Left lobe of liver (tissue), 2 donors: ENCODE data around the gene TCF4. TPM values are rescaled to one million over a fixed set of nuclear protein-coding genes. Genes with fewer than 3 reads are reported as not detected.
A peak's percentile ranks its signal among the peaks of the same experiment; 100 is the strongest.

Source experiments
- ATAC-seq: fragments of 200-7000 bp; cut with Tn5 transposase; one replicate; pipeline ENCODE4 v1.9.1; 2020; ENCODE audit warnings: mild to moderate bottlenecking, moderate library complexity
- DNase-seq: peaks from one replicate; pipeline ENCODE4 v3.0.0-alpha.2; 2020; ENCODE audit warnings: low spot score
- total RNA-seq: library from RNA; stranded (reverse); gene quantifications from one replicate; pipeline ENCODE4 v1.2.1, GENCODE V29; 2021
- donor health status: DM: no; HTN: no; CAD: no; lungs with moderate emphysema.
- donor health status: DM: no; HTN: yes; CAD: no.

The TCF4 gene
- total RNA-seq, 1 donor from 2014 or later: 8.7 TPM

DNA sequence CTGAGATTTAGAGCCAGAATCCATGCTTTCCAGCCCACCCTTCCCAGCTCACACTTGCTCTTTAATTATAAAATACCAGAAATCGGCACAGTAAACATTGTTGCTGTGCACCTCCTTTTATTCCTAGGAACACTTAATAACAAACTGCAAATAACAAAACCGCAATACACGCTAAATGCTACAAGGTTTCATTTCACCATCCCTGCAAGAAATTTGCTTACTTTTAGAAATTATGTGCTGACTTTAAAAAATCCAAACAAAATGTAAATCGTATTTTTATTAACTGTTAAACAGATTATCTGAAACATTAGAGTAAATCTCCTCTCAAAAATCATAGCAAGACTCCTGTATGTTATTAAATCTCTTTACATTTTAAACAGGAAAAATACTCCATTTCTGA lies 79.3 kb downstream of the TCF4 start:
- ATAC-seq (no peak), DNase-seq (no peak)

DNA sequence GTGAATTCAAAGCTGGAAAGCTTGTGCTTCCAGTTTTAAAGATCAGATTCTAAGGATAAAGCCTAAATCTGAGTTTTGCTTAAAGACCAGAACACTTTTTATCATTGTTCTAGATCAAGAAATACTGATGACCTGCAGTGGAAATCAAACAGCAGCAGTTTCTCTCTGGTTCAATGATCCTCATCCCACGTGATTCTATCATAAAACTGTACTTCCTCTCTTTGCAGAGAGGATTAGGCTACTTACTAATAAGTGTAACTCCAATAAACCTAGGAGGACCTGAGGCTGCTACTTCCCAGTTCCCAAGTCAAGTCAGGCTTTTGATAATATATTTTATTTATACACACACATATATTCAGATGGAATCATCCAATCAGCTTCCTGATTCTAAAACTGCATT lies 81.9 kb downstream of the TCF4 start:
- ATAC-seq (no peak), DNase-seq (no peak)

DNA sequence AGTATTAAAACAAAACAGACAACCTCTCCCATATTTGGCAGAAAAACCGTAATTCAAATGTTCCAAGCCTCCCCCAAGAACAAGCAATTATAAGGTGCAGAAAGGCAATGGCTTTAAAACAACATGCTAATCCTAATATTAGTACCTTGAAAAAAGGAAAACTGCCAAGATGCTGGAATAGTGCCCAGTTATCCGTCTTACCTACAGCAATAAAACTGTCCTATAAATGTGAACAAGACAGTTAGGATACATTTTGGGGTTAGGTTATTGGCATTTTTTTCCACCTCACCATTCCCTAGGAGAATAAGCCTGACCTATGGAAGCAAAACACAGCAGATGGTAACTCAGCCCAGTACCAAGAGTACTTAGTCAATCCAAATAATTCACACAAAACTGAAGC lies 83.2 kb downstream of the TCF4 start:
- no peak for ATAC-seq
- no peak for DNase-seq

DNA sequence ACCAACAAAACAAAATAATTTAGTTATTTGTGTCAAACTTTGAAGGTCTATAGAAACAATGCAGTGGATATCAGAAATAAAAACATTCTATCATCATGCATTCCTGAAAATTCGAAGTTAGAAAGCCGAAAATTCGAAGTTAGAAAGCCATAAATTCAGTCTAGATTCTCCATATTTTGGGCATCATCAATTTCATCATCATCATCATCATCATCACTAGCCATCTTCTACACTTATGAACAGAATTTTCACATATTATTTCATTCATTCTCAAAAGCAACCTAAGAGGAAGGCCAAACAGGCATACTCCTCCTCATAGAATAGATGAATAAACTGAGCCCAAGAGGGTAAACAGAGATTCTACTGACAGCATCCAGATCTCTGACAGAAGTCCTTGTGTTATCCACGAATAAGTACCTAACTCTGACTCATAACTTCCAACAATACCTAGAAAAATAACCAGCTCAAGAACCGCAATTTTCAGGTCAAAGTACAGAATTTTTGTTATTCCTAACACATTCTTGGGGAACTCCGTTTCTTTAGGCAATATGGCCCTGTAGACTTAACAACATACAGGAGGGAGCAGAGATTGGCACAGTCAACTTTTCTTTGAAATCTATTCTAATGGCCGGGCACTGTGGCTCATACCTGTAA lies 84.7 kb downstream of the TCF4 start:
- no peak for DNase-seq

DNA sequence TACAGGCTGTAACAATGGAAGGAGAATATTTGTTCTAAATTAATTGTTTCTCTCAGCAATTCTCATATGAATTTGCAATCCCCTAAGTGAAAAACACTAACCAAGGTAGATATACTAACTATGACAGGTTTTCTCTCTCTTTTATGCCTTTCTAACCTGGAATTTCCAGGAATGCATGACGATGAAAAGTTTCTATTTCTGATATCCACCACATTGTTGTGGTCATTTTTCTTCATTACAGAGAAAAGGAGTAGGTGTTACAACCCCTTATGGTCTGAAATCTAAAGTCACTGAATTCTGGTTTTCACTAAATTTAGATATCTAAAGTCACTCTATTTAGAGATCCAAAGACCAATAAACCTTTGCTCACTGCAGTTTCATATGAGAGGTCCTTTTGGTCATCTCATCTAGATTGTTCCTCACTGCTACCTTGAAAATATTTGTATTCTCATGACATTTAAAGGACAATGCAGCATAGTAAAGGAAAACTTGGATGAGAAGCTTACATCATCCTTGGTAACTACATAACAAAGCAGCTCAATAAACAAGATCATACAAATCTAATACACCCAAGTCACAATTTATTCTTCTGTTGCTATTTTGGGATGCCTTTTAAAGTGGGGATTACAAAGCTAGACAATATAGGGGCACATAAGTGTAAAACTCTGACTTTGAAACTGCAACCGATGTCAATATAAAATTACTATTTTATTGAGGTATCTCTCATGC lies 85.8 kb downstream of the TCF4 start:
- DNase-seq: no peak
- no peak for ATAC-seq

More for the DNA sequence above, 84.7 kb downstream of the TCF4 start:
- no peak for ATAC-seq

DNA sequence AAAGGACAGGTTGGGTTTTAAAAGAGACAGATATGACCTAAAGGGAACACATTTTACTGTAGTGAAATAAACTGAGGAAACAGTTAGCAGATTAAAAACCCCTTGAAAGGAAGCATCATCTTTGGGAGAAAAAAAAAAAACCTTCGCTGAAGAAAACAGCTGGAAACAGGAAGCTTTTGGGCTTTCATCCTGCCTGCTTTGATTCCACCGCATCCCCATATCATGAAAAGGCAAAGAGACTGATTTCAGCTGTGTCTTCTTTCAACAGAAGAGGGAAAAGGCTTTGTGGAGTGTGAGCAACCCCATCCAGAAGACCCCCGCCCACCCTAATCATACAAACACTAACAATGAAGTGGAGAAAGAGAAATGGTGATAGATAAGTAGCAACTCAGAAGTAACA lies 86.4 kb downstream of the TCF4 start:
- DNase-seq (no peak), ATAC-seq (no peak)

DNA sequence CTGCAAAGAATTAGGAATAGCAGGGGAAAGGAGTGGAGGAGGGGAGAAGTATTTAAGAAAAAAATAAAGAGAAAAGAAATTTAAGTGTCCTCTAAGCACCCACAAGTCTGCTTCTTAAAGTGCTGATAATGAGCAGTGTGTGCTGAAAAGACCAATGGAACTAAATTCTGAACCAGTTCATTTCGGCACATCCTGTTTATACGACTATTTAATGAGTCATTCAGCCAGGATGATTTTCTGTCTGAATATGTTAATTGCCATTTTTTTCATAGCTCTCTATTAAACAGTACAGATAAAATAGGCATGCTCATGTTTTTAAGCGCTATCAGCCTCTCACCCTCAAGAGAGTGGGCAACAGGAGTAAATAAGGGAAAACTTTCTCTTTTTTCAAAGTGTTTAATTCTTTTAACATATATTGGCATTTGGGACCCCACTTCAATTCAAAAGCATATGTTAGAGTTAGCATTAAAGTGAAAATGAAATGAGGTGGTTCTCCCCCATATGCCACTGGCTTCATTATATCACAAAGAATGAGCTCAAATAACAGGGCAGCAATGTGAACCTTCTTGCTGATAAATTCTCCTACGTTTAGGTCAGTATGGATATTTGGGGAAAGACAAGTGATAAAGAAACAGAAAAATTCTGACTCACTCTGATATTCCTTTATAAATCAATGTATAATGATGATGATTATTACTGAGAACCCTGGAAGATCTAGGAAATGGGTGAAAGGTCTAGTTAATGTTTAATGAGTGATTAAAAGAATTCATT lies 87.5 kb downstream of the TCF4 start:
- DNase-seq (no peak), ATAC-seq (peak; percentile 36)

DNA sequence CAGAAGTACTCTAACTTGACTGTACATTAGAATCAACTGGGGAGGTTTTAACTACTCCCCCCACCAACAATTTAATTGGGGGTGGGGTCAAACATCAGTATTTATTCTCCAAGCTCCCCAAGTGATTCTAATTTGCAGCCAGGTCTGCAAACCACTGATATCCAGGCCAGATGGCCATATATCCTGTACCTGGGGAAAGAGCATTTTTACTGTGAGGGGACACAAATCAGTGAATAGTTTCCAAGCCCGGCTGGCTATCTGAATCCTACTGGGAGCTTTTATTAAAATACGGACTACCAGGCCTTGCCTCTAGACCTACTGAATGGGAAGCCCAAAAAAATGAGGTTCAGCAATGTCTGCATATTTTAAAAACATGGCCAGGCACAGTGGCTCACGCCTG lies 88.5 kb downstream of the TCF4 start:
- no peak for DNase-seq
- ATAC-seq: no peak

DNA sequence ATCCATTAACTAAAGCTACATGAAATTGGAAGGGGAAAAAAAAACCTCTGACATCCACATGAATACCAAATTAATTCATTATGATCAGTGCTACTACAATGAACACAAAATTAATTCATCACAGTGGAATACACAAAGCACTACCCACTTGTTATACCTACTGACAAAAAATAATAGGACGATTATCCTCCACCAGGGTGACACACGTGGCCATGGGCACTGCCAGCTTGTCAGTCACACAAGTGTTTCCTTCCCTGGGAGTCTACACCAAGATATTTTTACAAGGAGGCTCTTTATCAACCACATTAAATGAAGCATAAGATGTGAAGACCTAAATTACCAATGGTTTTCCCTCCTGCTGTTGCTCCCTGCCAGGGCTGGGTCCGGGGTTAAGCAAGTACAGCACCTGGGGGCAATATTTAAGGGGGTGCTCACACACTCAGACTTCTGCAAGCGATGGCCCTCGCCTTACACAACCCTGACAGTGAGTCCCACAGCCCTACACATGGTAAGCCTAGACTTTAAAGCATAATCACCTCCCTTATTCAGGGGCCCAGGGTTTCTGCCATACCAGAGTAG lies 90.1 kb downstream of the TCF4 start:
- DNase-seq (no peak), ATAC-seq (no peak)

DNA sequence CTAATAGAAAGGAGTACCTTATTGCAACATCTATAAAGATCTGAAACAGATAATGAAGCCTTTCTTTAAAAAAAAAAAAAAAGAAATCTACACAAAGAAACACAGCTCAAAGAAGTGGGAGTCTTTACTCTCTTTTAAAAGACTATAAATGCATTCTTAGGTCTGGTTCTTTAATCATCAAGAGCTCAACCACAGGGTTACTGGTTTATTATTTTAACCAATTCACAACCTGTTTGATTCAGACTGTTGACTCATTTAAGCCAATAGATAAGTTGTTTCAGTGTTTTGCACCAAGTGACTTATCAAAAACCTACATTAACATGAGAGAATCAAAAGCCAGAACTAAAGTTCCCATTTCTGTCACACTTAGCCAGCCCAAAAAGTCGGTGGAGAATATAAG lies 93.1 kb downstream of the TCF4 start:
- DNase-seq (no peak), ATAC-seq (no peak)

DNA sequence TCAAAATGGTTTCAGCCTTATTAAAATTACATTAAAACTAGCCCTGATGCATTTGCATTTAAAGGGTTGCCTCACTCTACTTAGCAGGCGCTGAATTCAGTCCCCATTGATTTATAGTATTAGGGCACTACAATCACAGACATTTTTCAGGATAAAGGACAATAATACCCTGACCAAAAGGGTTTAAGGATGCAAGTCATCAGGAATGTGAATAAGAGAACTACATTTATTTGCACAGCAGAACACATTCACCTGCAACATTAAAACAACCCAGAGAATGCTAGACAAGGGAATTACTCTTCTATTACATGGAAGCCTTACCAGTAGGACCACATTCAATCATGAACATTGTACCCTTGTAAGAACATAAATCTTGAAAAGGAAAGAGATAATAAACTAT lies 93.6 kb downstream of the TCF4 start:
- DNase-seq: no peak

DNA sequence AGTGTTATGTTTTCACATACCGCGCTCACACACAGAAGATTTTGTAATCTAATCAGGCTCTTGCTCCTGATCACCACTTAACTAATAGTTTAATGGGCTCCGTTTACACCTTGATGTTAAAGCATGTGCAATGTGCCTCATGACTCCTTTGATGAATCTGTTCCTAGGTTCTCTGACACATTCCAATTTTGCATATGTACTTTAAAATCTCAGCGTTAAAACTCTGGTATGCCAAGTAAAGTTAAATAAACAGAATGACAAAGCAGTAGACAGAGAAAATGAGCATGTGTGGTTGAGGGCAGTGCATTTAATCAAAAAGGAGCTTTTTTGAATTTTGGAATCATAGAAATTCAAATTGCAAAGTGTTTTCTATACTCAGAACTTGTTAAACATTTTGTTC lies 96.4 kb downstream of the TCF4 start:
- ATAC-seq (no peak), DNase-seq (no peak)

More for the DNA sequence above, 93.6 kb downstream of the TCF4 start:
- ATAC-seq: no peak

DNA sequence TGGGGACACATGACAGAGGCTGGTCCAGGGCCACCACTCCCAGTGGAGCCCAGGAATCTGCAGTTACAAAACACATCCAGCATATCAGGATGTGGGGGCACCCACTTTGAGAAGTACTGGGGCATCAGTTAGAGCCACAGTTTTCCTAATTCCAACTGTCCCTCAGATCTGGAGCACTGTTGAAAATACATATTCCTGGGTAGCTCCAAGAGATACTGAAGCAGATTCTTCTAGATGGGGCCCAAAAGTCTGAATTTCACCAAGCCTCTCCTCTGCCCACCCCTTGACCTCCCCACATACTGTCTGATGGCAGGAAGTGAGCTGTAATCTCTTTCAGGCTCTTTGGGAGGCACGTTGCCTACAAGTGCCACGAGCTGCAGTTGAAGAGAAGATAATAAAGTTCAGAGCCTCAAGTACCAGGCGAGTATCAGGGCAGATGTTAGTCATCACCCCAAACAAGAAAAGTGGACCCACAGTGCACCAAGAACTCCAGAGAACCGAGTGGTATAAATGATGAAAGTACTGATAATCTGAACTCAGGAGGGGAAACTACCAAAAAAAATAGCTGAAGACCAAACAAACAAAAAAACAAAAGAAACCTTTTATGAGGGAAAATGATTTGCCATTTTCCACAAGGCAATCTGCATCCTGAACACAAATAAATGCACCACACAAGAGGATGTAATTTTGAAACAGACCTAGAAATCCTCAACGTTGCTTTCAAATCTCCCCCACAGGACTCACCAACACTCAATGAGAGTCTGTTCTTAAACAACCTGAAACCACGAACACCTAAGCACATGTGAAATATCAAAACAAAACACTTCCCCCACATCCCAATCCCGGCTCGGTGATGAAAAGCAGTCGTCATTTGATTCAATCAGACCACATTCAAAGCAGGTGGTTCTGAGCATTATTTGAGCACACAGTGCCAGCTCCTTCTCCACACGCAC lies 98.7 kb downstream of the TCF4 start:
- DNase-seq (no peak), ATAC-seq (no peak)

DNA sequence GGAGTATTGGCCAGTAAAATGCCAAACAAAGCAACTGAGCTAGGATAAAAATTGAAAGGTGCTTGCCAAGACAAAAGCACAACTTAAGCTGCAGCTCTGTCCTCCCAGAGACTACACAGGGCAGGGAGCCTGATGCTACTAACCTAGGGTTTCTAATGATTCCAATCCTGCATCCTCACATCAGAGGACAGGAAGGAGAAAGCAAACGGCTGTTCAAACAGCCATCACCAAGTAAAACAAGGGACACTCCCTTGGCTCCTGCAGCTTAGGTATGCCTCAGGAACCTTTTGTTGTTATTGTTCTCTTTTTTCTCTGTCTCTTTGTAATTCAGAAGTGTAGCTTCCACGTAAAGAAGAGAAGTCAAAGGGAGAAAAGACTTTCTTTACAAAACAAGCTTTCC lies 99.5 kb downstream of the TCF4 start:
- no peak for DNase-seq
- ATAC-seq: no peak

DNA sequence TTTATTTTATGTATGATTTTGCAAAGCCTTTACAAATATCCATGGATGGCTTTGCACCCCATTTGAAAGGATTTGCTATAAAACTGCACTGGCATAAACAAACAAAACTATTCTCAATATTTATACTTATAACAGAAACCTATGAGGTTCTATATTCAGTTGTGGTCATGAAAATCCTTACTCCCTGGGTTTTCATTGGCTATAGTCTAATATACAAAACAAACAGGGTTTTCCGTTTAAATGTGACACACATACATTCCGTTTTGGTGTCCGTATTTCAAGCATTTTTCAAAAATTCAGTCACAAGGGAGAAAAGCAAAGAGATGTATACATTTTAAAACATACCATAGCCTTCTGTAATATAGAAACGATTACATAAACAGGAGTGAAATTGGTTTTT lies 100.0 kb downstream of the TCF4 start:
- no peak for DNase-seq
- ATAC-seq: no peak

DNA sequence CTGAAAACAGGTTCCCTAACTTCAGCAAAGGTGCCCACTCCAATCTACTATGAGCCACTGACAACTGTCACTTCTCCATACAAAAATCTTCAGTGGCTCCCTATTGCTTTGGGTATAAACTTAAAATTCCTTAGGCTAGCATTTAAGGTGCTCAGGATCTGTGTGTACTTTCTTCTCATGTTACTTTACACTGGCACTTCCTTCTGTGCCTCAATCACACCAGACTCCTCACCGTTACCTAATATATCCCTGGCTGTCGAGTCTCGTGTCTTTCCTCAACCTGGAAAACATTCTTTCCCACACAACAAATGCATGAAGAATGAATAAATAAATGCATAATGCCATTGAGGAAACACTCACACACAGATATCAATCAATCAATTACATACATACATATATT lies 101.1 kb downstream of the TCF4 start:
- ATAC-seq: no peak
- DNase-seq: no peak

DNA sequence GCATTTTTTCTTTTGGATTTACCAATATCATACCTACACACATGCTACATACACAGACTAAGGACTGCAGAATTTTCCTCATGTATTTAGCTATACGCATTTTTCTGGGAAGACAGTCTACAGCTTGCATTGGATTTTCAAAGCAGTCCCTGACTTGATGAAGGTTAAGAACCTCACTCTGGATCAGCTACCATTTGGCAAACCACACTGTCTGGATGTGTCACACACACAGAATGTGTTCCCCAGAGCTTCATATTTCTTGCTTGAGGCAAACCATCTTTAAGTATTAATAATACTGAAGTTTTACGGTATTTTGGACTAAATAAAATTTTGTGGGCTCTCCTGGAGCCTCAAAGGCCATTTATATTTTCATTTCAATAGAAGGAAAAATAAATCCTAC lies 102.3 kb downstream of the TCF4 start:
- ATAC-seq (no peak), DNase-seq (no peak)

DNA sequence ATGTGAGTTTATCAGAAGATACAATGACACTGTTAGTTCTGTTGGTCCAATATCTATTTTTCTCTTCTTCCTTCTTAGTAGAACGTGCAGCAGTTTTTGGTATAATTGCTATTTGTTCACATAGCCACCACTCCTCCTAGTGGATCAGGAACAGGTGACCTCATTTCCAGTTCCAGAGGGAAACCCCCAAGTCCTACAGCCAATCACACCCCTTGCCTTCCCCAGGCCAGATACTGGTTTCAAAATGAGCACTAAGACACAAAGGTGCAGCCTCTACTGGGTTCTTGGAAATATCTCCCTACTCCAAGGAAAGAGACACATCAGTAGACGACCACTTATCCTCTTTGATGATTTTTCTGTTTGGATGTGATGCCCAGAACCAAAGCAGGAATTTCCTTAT lies 103.2 kb downstream of the TCF4 start:
- no peak for ATAC-seq

DNA sequence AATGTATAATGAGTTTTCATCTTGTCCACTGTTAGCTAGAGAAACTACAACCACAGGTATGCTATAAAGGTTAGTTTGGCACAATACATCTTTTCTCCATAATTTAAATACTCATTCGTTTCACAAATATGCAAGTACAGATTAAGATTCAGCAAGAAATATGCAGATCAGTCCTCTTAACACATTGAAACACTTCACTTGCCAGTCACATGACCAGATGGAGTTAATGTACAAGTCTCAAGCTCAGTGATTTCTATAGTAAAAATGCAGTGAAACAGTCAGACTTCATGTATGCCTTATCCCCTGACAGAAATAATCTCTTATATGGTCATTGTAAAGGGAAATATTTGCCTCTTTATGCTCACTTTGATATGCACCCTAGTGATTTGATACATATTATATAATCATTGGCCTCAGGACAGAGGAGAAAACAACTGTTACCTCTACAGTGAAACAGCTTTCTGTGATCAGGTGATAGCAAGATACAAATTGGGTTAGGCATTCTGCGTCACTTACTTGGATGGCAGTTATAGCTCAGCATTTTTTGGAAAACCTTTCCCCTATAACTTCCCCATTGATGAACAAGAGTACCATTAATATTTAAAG lies 104.6 kb downstream of the TCF4 start:
- no peak for DNase-seq
- ATAC-seq: no peak

More for the DNA sequence above, 103.2 kb downstream of the TCF4 start:
- DNase-seq: no peak
